SK-N-SH (cell line): Measurements from ENCODE around the gene SIM2.

Source experiments
- EP300 ChIP-seq, 2 experiments: IDR thresholded peaks; 2 replicates each; pipeline versions ENCODE4 v1.4.0 to v1.6.1; 2012; ENCODE audit warnings: borderline replicate concordance in 1 of 2, low read depth in 1 of 2, low read length in 1 of 2
- FOXM1 ChIP-seq: IDR thresholded peaks from 2 replicates; pipeline ENCODE4 v1.4.0; 2012; ENCODE audit warnings: low read depth, mild to moderate bottlenecking
- GABPA ChIP-seq: IDR thresholded peaks from 2 replicates; pipeline ENCODE4 v1.4.0; 2012; ENCODE audit warnings: low read depth, mild to moderate bottlenecking
- NFIC ChIP-seq: IDR thresholded peaks from 2 replicates; pipeline ENCODE4 v1.4.0; 2012; ENCODE audit warnings: borderline replicate concordance
- RAD21 ChIP-seq: IDR thresholded peaks from 2 replicates; pipeline ENCODE4 v1.6.1; 2012; ENCODE audit warnings: mild to moderate bottlenecking, low read length
- TAF1 ChIP-seq: IDR thresholded peaks from 2 replicates; pipeline ENCODE4 v1.6.1; 2012; ENCODE audit warnings: low read depth, mild to moderate bottlenecking, low read length, moderate library complexity, borderline replicate concordance
- TEAD4 ChIP-seq: IDR thresholded peaks from 2 replicates; pipeline ENCODE4 v1.4.0; 2012; ENCODE audit warnings: mild to moderate bottlenecking, borderline replicate concordance; ENCODE audit not compliant: insufficient read depth
- TF ChIP-seq, protein P1 (sequence below): fragments of 200-600 bp; sonication (generic); IDR thresholded peaks from 2 replicates; pipeline ENCODE4 v1.6.1; 2017; ENCODE audit warnings: antibody characterized with exemption, mild to moderate bottlenecking, moderate library complexity
- TF ChIP-seq, protein P2 (sequence below): fragments of 150-350 bp; IDR thresholded peaks from 2 replicates; pipeline ENCODE4 v1.6.1; 2016; ENCODE audit warnings: mild to moderate bottlenecking, low read depth, low read length
- TF ChIP-seq, protein P3 (sequence below): IDR thresholded peaks from 2 replicates; pipeline ENCODE4 v1.4.0; 2012; ENCODE audit warnings: low read depth, borderline replicate concordance

DNA sequence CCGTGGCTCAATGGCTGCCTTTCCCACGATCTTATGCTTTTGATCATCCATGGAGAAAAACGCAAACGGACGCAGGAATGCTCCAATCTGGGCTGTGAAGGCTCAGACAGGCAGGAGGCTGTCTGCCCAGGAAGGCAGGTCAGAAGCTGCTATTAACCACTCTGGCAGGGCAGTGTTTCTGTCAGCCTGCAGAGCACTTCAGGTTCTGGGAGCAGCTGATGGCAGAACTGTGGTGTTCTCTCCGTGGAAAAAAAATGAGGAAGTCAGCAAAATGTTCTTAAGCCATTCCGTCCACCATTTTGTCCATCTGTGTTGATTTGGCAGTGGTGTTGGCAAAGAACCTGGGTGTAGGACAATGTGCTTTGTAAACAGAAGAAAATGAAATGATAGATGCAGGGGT, 91.7 kb downstream of the SIM2 start:
- TF ChIP-seq, protein P1, sequence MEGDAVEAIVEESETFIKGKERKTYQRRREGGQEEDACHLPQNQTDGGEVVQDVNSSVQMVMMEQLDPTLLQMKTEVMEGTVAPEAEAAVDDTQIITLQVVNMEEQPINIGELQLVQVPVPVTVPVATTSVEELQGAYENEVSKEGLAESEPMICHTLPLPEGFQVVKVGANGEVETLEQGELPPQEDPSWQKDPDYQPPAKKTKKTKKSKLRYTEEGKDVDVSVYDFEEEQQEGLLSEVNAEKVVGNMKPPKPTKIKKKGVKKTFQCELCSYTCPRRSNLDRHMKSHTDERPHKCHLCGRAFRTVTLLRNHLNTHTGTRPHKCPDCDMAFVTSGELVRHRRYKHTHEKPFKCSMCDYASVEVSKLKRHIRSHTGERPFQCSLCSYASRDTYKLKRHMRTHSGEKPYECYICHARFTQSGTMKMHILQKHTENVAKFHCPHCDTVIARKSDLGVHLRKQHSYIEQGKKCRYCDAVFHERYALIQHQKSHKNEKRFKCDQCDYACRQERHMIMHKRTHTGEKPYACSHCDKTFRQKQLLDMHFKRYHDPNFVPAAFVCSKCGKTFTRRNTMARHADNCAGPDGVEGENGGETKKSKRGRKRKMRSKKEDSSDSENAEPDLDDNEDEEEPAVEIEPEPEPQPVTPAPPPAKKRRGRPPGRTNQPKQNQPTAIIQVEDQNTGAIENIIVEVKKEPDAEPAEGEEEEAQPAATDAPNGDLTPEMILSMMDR, result no peak
- TF ChIP-seq TAF1 (no peak), GABPA (no peak), RAD21 (no peak), FOXM1 (no peak), NFIC (no peak), EP300 (IDR thresholded peaks at IDR 0.05; ENCODE audit: borderline replicate concordance in 1 of 2, low read depth in 1 of 2, low read length in 1 of 2) (no peak), TEAD4 (no peak)
- TF ChIP-seq, protein P2, sequence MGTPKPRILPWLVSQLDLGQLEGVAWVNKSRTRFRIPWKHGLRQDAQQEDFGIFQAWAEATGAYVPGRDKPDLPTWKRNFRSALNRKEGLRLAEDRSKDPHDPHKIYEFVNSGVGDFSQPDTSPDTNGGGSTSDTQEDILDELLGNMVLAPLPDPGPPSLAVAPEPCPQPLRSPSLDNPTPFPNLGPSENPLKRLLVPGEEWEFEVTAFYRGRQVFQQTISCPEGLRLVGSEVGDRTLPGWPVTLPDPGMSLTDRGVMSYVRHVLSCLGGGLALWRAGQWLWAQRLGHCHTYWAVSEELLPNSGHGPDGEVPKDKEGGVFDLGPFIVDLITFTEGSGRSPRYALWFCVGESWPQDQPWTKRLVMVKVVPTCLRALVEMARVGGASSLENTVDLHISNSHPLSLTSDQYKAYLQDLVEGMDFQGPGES, result no peak
- TF ChIP-seq, protein P3, sequence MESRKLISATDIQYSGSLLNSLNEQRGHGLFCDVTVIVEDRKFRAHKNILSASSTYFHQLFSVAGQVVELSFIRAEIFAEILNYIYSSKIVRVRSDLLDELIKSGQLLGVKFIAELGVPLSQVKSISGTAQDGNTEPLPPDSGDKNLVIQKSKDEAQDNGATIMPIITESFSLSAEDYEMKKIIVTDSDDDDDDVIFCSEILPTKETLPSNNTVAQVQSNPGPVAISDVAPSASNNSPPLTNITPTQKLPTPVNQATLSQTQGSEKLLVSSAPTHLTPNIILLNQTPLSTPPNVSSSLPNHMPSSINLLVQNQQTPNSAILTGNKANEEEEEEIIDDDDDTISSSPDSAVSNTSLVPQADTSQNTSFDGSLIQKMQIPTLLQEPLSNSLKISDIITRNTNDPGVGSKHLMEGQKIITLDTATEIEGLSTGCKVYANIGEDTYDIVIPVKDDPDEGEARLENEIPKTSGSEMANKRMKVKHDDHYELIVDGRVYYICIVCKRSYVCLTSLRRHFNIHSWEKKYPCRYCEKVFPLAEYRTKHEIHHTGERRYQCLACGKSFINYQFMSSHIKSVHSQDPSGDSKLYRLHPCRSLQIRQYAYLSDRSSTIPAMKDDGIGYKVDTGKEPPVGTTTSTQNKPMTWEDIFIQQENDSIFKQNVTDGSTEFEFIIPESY, result no peak
